GM12878 (cell line): ENCODE data around the gene PCNX1. TPM values are rescaled to one million over a fixed set of nuclear protein-coding genes. Genes with fewer than 3 reads are reported as not detected.

ENCODE experiments used
- BHLHE40 ChIP-seq, 2 experiments: fragments of 450-650 bp in 1 of 2; IDR thresholded peaks; 2 replicates each; pipeline ENCODE4 v1.6.1; 2011 to 2017; ENCODE audit warnings: low read depth in 2 of 2, borderline replicate concordance in 1 of 2, improper control_type of control experiment in 1 of 2, low read length in 1 of 2, mild to moderate bottlenecking in 1 of 2
- CBX5 ChIP-seq: sonication (generic); IDR thresholded peaks from 2 replicates; pipeline ENCODE4 v1.6.1; 2016; ENCODE audit warnings: low read depth, moderate library complexity, mild to moderate bottlenecking, inconsistent platforms
- IRF4 ChIP-seq: IDR thresholded peaks from 2 replicates; pipeline ENCODE4 v1.6.1; 2011; ENCODE audit warnings: low read depth, low read length
- NR2C1 ChIP-seq: fragments of 450-650 bp; IDR thresholded peaks from 2 replicates; pipeline ENCODE4 v1.6.1; 2017; ENCODE audit warnings: antibody characterized with exemption, mild to moderate bottlenecking, moderate library complexity
- PML ChIP-seq: IDR thresholded peaks from 2 replicates; pipeline ENCODE4 v1.6.1; 2012; ENCODE audit warnings: low read length, inconsistent platforms
- RAD21 ChIP-seq: IDR thresholded peaks from 2 replicates; pipeline ENCODE4 v1.6.1; 2011; ENCODE audit warnings: mild to moderate bottlenecking, low read depth, low read length, moderate library complexity; ENCODE audit not compliant: insufficient read depth
- TAF1 ChIP-seq: IDR thresholded peaks from 2 replicates; pipeline ENCODE4 v1.6.1; 2011; ENCODE audit warnings: mild to moderate bottlenecking, low read depth, low read length, borderline replicate concordance
- TARDBP ChIP-seq: IDR thresholded peaks from 2 replicates; pipeline ENCODE4 v1.6.1; 2016; ENCODE audit warnings: borderline replicate concordance
- TCF7 ChIP-seq: IDR thresholded peaks from 2 replicates; pipeline ENCODE4 v1.6.1; 2014; ENCODE audit warnings: antibody characterized with exemption, borderline replicate concordance
- polyA plus RNA-seq, 11 experiments: library from polyadenylated mRNA; depleted of rRNA in 4 of 11; unstranded in 6 of 11; stranded (reverse) in 5 of 11; fragments of >200 nt; fragmentation: Nextera tagmentation in 4 of 11; fragmentation: Illumina TruSeq in 1 of 11; extraction: Ambion mirVana in 4 of 11; extraction: Trizol in 1 of 11; gene quantifications; 1 replicate in 1 of 11; 2 replicates in 10 of 11; pipeline versions ENCODE4 v1.2.1 to v1.2.3, GENCODE V29; 2011 to 2016; ENCODE audit warnings: inconsistent platforms in 2 of 11, missing spikeins in 2 of 11, low read depth in 1 of 11
- total RNA-seq, 4 experiments: library from RNA; depleted of rRNA in 3 of 4; stranded (reverse); fragments of >200 nt in 3 of 4; fragmentation: Illumina TruSeq in 1 of 4; extraction: Trizol in 1 of 4; gene quantifications; 2 replicates each; pipeline versions ENCODE4 v1.2.1 to v1.2.3, GENCODE V29; 2013 to 2021
- TF ChIP-seq, protein P1 (sequence below): IDR thresholded peaks from 2 replicates; pipeline ENCODE4 v1.6.1; 2012; ENCODE audit warnings: improper control_type of control experiment, low read depth, low read length; ENCODE audit not compliant: insufficient replicate concordance
- TF ChIP-seq, protein P2 (sequence below): fragments of 450-650 bp; IDR thresholded peaks from 2 replicates; pipeline ENCODE4 v1.6.1; 2017; ENCODE audit warnings: mild to moderate bottlenecking, low read depth, inconsistent platforms; ENCODE audit not compliant: poor library complexity, severe bottlenecking
- TF ChIP-seq, protein P3 (sequence below): fragments of 450-650 bp; IDR thresholded peaks from 2 replicates; pipeline ENCODE4 v1.6.1; 2017; ENCODE audit warnings: borderline replicate concordance

PCNX1 gene
- total and polyA plus RNA-seq, 10 of the 15 experiments (the other 5 are each of a cell fraction or from before 2014, with no cell fraction given), result 4.6 to 53.9 (median 20.5) TPM

DNA sequence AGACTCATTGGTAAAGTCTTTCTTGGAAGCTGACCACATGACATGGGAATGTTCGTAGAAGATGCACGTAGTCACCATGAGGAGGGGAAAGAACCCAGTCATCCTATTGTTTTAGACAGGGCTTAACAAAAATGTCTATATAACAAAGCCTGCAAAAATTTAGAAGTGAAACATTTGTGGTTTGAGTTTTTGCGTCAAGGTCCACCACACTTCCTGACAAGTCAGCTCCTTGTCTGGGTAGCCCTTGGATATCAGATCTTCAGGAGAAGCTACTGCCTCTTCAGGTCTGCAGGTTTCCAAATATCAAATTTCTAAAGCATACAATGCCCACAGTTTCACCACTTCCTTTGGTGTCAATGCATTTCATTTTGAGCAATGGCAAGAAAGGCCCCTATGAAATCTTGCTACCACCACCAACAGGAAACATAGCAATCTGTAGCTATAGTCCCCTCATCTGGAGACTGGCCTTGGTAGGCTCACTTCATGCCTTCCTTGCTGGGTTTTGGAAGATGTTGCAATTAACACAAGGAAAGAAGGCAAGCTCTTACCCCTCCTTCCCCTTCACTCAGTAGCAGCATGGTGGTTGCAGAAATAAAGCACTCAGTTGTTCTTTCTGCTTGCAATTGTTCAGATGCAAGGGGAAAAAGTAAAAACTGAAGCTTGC lies 235.2 kb downstream of the PCNX1 start (continued):
- TF ChIP-seq, protein P1, sequence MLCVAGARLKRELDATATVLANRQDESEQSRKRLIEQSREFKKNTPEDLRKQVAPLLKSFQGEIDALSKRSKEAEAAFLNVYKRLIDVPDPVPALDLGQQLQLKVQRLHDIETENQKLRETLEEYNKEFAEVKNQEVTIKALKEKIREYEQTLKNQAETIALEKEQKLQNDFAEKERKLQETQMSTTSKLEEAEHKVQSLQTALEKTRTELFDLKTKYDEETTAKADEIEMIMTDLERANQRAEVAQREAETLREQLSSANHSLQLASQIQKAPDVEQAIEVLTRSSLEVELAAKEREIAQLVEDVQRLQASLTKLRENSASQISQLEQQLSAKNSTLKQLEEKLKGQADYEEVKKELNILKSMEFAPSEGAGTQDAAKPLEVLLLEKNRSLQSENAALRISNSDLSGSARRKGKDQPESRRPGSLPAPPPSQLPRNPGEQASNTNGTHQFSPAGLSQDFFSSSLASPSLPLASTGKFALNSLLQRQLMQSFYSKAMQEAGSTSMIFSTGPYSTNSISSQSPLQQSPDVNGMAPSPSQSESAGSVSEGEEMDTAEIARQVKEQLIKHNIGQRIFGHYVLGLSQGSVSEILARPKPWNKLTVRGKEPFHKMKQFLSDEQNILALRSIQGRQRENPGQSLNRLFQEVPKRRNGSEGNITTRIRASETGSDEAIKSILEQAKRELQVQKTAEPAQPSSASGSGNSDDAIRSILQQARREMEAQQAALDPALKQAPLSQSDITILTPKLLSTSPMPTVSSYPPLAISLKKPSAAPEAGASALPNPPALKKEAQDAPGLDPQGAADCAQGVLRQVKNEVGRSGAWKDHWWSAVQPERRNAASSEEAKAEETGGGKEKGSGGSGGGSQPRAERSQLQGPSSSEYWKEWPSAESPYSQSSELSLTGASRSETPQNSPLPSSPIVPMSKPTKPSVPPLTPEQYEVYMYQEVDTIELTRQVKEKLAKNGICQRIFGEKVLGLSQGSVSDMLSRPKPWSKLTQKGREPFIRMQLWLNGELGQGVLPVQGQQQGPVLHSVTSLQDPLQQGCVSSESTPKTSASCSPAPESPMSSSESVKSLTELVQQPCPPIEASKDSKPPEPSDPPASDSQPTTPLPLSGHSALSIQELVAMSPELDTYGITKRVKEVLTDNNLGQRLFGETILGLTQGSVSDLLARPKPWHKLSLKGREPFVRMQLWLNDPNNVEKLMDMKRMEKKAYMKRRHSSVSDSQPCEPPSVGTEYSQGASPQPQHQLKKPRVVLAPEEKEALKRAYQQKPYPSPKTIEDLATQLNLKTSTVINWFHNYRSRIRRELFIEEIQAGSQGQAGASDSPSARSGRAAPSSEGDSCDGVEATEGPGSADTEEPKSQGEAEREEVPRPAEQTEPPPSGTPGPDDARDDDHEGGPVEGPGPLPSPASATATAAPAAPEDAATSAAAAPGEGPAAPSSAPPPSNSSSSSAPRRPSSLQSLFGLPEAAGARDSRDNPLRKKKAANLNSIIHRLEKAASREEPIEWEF, result no peak
- TF ChIP-seq IRF4 (no peak), NR2C1 (no peak), TARDBP (no peak), TAF1 (no peak), BHLHE40 (IDR thresholded peaks at IDR 0.05; ENCODE audit: borderline replicate concordance in 1 of 2, low read depth in 2 of 2, low read length in 1 of 2) (no peak), CBX5 (0 out of 2 replicates have a peak, but pooled peaks have one; percentile 45), TCF7 (no peak), RAD21 (0 out of 2 replicates have a peak, but pooled peaks have one; percentile 10), PML (no peak)
- TF ChIP-seq, protein P2, sequence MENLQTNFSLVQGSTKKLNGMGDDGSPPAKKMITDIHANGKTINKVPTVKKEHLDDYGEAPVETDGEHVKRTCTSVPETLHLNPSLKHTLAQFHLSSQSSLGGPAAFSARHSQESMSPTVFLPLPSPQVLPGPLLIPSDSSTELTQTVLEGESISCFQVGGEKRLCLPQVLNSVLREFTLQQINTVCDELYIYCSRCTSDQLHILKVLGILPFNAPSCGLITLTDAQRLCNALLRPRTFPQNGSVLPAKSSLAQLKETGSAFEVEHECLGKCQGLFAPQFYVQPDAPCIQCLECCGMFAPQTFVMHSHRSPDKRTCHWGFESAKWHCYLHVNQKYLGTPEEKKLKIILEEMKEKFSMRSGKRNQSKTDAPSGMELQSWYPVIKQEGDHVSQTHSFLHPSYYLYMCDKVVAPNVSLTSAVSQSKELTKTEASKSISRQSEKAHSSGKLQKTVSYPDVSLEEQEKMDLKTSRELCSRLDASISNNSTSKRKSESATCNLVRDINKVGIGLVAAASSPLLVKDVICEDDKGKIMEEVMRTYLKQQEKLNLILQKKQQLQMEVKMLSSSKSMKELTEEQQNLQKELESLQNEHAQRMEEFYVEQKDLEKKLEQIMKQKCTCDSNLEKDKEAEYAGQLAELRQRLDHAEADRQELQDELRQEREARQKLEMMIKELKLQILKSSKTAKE, result peak; percentile 57
- TF ChIP-seq, protein P3, sequence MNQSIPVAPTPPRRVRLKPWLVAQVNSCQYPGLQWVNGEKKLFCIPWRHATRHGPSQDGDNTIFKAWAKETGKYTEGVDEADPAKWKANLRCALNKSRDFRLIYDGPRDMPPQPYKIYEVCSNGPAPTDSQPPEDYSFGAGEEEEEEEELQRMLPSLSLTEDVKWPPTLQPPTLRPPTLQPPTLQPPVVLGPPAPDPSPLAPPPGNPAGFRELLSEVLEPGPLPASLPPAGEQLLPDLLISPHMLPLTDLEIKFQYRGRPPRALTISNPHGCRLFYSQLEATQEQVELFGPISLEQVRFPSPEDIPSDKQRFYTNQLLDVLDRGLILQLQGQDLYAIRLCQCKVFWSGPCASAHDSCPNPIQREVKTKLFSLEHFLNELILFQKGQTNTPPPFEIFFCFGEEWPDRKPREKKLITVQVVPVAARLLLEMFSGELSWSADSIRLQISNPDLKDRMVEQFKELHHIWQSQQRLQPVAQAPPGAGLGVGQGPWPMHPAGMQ, result no peak
